ENCODE data around the gene RPS25.

DNA sequence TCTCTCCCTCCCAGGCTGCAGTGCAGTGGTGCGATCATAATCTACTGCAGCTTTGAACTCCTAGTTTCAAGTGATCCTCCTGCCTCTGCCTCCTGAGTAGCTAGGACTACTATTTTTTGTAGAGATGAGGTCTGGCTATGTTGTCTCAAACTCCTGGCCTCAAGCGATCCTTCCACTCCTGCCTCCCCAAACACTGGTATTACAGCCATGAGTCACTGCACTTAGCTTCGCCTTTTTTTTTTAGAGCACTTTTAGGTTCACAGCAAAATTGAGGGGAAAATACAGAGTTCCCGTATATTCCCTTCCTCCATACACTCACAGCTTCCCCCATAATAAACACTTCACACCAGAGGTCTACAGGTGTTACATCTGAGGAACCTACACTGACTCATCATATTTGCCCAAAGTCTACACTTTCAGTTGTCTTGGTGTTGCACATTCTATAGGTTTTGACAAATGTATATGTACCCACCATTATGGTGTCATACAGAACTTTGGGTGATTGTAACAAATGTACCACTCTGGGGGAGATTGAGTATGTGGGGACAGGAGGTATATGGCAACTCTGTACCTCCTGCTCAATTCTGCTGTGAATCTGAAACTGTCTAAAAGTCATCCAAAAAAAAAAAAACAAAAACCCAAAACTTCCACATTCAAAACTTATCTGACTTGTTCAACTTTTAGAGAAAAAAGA lies 23.8 kb upstream of the RPS25 start:
- TF ChIP-seq, protein P1, sequence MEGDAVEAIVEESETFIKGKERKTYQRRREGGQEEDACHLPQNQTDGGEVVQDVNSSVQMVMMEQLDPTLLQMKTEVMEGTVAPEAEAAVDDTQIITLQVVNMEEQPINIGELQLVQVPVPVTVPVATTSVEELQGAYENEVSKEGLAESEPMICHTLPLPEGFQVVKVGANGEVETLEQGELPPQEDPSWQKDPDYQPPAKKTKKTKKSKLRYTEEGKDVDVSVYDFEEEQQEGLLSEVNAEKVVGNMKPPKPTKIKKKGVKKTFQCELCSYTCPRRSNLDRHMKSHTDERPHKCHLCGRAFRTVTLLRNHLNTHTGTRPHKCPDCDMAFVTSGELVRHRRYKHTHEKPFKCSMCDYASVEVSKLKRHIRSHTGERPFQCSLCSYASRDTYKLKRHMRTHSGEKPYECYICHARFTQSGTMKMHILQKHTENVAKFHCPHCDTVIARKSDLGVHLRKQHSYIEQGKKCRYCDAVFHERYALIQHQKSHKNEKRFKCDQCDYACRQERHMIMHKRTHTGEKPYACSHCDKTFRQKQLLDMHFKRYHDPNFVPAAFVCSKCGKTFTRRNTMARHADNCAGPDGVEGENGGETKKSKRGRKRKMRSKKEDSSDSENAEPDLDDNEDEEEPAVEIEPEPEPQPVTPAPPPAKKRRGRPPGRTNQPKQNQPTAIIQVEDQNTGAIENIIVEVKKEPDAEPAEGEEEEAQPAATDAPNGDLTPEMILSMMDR (IDR thresholded peaks at IDR 0.05), result no peak
- TF ChIP-seq POLR2A (IDR thresholded peaks at IDR 0.05), result no peak

Data from esophagus squamous epithelium (tissue), 4 donors.